ENCODE data around the gene SH3RF3. TPM values are rescaled to one million over a fixed set of nuclear protein-coding genes. Genes with fewer than 3 reads are reported as not detected.

Gene SH3RF3
- total and polyA plus RNA-seq, 10 of the 15 experiments (the other 5 are each of a cell fraction or from before 2014, with no cell fraction given), result 0.08 to 8.8 (median 2.3) TPM

- no TSS peak for BruUV-seq (replicated peaks)
- RAD21 ChIA-PET (ENCODE audit: unreplicated experiment), result no interaction called here
- POLR2A ChIA-PET, result no interaction called here
- Histone ChIP-seq H3K27ac (ENCODE audit: control insufficient read depth, insufficient read depth) (no peak overlapping the region), H2AFZ (ENCODE audit: control insufficient read depth, low read depth, low read length) (no peak overlapping the region), H3K4me1 (ENCODE audit: control insufficient read depth, insufficient read depth, low read length) (no peaks in the 10 kb centered on the region; the same call in none of the 2 replicates), H3K9ac (ENCODE audit: control insufficient read depth, insufficient read depth, low read length) (no peak overlapping the region), H3K79me2 (ENCODE audit: control insufficient read depth, insufficient read depth, low read length) (no peaks in the 10 kb centered on the region), H3K27me3 (replicated peaks in 1 of 2; ENCODE audit: control insufficient read depth in 2 of 2, insufficient read depth in 2 of 2, low read length in 1 of 2) (no peaks in the 10 kb centered on the region), H3K9me3 (replicated peaks; ENCODE audit: control insufficient read depth, insufficient read depth, low read length) (no peaks in the 10 kb centered on the region), H3K4me2 (ENCODE audit: control insufficient read depth, insufficient read depth) (no peak overlapping the region), H3K4me3 (no peak overlapping the region), H4K20me1 (ENCODE audit: control insufficient read depth, insufficient read depth) (no peaks in the 10 kb centered on the region), H3K36me3 (ENCODE audit: control insufficient read depth in 2 of 2, insufficient read depth in 2 of 2, low read length in 1 of 2) (no peaks in the 10 kb centered on the region)
- intact Hi-C loops (cut with micrococcal nuclease; ENCODE audit: unreplicated experiment), result loop anchor here (2.0 to 5.0 kb wide), 3 partner anchors 56 to 271 kb away; partner anchors contain the start of gene SH3RF3
- SMC1A ChIA-PET (ENCODE audit: uncharacterized antibody, unreplicated experiment), result interaction anchor here (0.9 kb wide), 1 partner anchor 112 kb away, joined by 3 read pairs; no protein-coding TSS in a partner anchor
- in situ Hi-C loops (cut with MboI), result no loop called here
- TF ChIP-seq ZNF217 (IDR thresholded peaks at IDR 0.05) (no peak), ZBED1 (IDR thresholded peaks at IDR 0.05; ENCODE audit: borderline replicate concordance) (no peak), NR2C2 (IDR thresholded peaks at IDR 0.05; ENCODE audit: borderline replicate concordance, control insufficient read depth, insufficient read length, low read depth) (no peak), MLLT1 (IDR thresholded peaks at IDR 0.05) (no peak), CTCF (IDR thresholded peaks at IDR 0.05 in 2 of 3, conservative IDR thresholded peaks at IDR 0.05 in 1 of 3; ENCODE audit: control insufficient read depth in 2 of 3, extremely low read depth in 1 of 3, insufficient read depth in 1 of 3, low read depth in 3 of 3, low read length in 3 of 3) (no peak), SKIL (IDR thresholded peaks at IDR 0.05; ENCODE audit: low read depth, poor library complexity, severe bottlenecking) (no peak), EZH2 (IDR thresholded peaks at IDR 0.05; ENCODE audit: borderline replicate concordance, control insufficient read depth, low read depth, low read length) (no peak), E2F8 (IDR thresholded peaks at IDR 0.05; ENCODE audit: low read depth, partially characterized antibody) (no peak), POLR2AphosphoS2 (IDR thresholded peaks at IDR 0.05; ENCODE audit: low read depth, low read length) (no peak), RB1 (IDR thresholded peaks at IDR 0.05; ENCODE audit: borderline replicate concordance) (no peak), JUND (IDR thresholded peaks at IDR 0.05; ENCODE audit: low read depth, low read length) (no peak), CBX3 (IDR thresholded peaks at IDR 0.05; ENCODE audit: borderline replicate concordance, low read depth) (no peak), MTA2 (IDR thresholded peaks at IDR 0.05; ENCODE audit: low read depth) (no peak)
- CTCF ChIA-PET, result no interaction called here
- no peak for DNase-seq (ENCODE audit: low read depth, low spot score)
- no peak for FAIRE-seq
- no peak for ATAC-seq
- 60% methylated on average over 22 of the region's 22 CpGs for WGBS (ENCODE audit: insufficient coverage, insufficient replicate concordance, low lambda C conversion rate, missing lambda C conversion rate)
These were observed 269.5 kb downstream of the SH3RF3 start for GRCh38 chr2:109398366-109399015.

Data from GM12878 (cell line).